WTC11 (cell line): Measurements from ENCODE around the gene SOCS4. TPM values are rescaled to one million over a fixed set of nuclear protein-coding genes. Genes with fewer than 3 reads are reported as not detected.

Source experiments
- ATAC-seq: fragments of 200-7000 bp; cut with Tn5 transposase; 2 replicates; pipeline ENCODE4 v1.10.0; 2021; ENCODE audit warnings: mild to moderate bottlenecking, moderate library complexity
- CTCF ChIA-PET: fragments of 300-600 bp; sonication (Branson Sonifier 250); formaldehyde crosslinking; loops from one replicate; lab custom pipeline; 2021; ENCODE audit warnings: antibody characterized with exemption; lab: Charles Lee
- POLR2A ChIA-PET: fragments of 350-600 bp; sonication (Branson Sonifier 250); formaldehyde crosslinking; loops from one replicate; lab custom pipeline; 2021; ENCODE audit warnings: antibody characterized with exemption; lab: Charles Lee
- DNase-seq: peaks from one replicate; pipeline ENCODE4 v3.0.0; 2021; ENCODE audit warnings: low spot score
- H3K27ac Mint-ChIP-seq: 2 replicates; pipeline ENCODE4 v1.8.0; 2021; ENCODE audit warnings: mixed read lengths
- H3K27me3 Mint-ChIP-seq: 2 replicates; pipeline ENCODE4 v1.8.0; 2021; ENCODE audit warnings: low read depth, mild to moderate bottlenecking, moderate library complexity, mixed read lengths
- H3K36me3 Mint-ChIP-seq: 2 replicates; pipeline ENCODE4 v1.8.0; 2021; ENCODE audit warnings: mixed read lengths
- H3K4me1 Mint-ChIP-seq: 2 replicates; pipeline ENCODE4 v1.8.0; 2022; ENCODE audit warnings: mixed read lengths
- H3K4me3 Mint-ChIP-seq: 2 replicates; pipeline ENCODE4 v1.8.0; 2021; ENCODE audit warnings: mild to moderate bottlenecking, moderate library complexity, mixed read lengths
- H3K9me3 Mint-ChIP-seq: 2 replicates; pipeline ENCODE4 v1.8.0; 2021; ENCODE audit warnings: mixed read lengths
- AR ChIP-seq: fragments of 250-450 bp; sonication (Bioruptor Pico); IDR thresholded peaks from 2 replicates; pipeline ENCODE4 v1.9.0; 2021; ENCODE audit warnings: mild to moderate bottlenecking
- EMX1 ChIP-seq: fragments of 250-450 bp; sonication (Bioruptor Pico); IDR thresholded peaks from 2 replicates; pipeline ENCODE4 v1.8.0; 2021; ENCODE audit warnings: mild to moderate bottlenecking
- GABPB1 ChIP-seq: sonication (generic); formaldehyde crosslinking; IDR thresholded peaks from 2 replicates; pipeline ENCODE4 v1.8.1; 2023; ENCODE audit warnings: mild to moderate bottlenecking, missing genetic modification reagents
- JUN ChIP-seq: sonication (generic); formaldehyde crosslinking; IDR thresholded peaks from 2 replicates; pipeline ENCODE4 v1.8.0; 2023; ENCODE audit warnings: mild to moderate bottlenecking, missing genetic modification reagents
- MXD4 ChIP-seq: fragments of 250-450 bp; sonication (Bioruptor Pico); IDR thresholded peaks from 2 replicates; pipeline ENCODE4 v1.8.0; 2021; ENCODE audit warnings: mild to moderate bottlenecking, moderate library complexity, borderline replicate concordance
- NR3C1 ChIP-seq: sonication (generic); formaldehyde crosslinking; conservative IDR thresholded peaks from 2 replicates; pipeline ENCODE4 v1.8.1; 2023; ENCODE audit warnings: low read depth, mild to moderate bottlenecking, missing genetic modification reagents
- TEAD4 ChIP-seq: sonication (generic); formaldehyde crosslinking; IDR thresholded peaks from 2 replicates; pipeline ENCODE4 v1.8.0; 2022; ENCODE audit warnings: mild to moderate bottlenecking, missing genetic modification reagents
- USF2 ChIP-seq: sonication (generic); formaldehyde crosslinking; IDR thresholded peaks from 2 replicates; pipeline ENCODE4 v1.8.1; 2023; ENCODE audit warnings: mild to moderate bottlenecking, missing genetic modification reagents, moderate library complexity
- ZNF219 ChIP-seq: sonication (generic); formaldehyde crosslinking; IDR thresholded peaks from 2 replicates; pipeline ENCODE4 v1.8.0; 2023; ENCODE audit warnings: missing genetic modification reagents, mild to moderate bottlenecking, borderline replicate concordance
- ZNF423 ChIP-seq: fragments of 250-450 bp; sonication (Bioruptor Pico); IDR thresholded peaks from 2 replicates; pipeline ENCODE4 v2.1.2; 2022; ENCODE audit warnings: mild to moderate bottlenecking, moderate library complexity
- total RNA-seq: library from RNA; stranded (reverse); gene quantifications from 3 replicates; pipeline ENCODE4 v1.2.3, GENCODE V29; 2021
- TF ChIP-seq, protein P1 (sequence below): sonication (generic); formaldehyde crosslinking; IDR thresholded peaks from 2 replicates; pipeline ENCODE4 v1.8.0; 2023; ENCODE audit warnings: mild to moderate bottlenecking, missing genetic modification reagents
- TF ChIP-seq, protein P2 (sequence below): sonication (generic); formaldehyde crosslinking; IDR thresholded peaks from 2 replicates; pipeline ENCODE4 v1.8.1; 2023; ENCODE audit warnings: mild to moderate bottlenecking, missing genetic modification reagents
- TF ChIP-seq, protein P3 (sequence below): sonication (generic); formaldehyde crosslinking; conservative IDR thresholded peaks from 2 replicates; pipeline ENCODE4 v1.8.1; 2023; ENCODE audit warnings: mild to moderate bottlenecking, low read depth, missing genetic modification reagents, moderate library complexity
- TF ChIP-seq, protein P4 (sequence below): sonication (generic); formaldehyde crosslinking; IDR thresholded peaks from 2 replicates; pipeline ENCODE4 v1.8.0; 2023; ENCODE audit warnings: missing genetic modification reagents, mild to moderate bottlenecking, borderline replicate concordance

SOCS4 gene
- total RNA-seq, 1 experiment from 2014 or later, result 21.3 TPM

GRCh38 chr14:55047301-55048053 is 20.4 kb downstream of the SOCS4 start:
- Mint-ChIP-seq H3K27me3 (peaks cover 15% of the 10 kb centered on the region), H3K4me1 (peaks cover 8% of the 10 kb centered on the region), H3K4me3 (no peak overlapping the region), H3K27ac (no peak overlapping the region), H3K36me3 (peaks cover 16% of the 10 kb centered on the region), H3K9me3 (no peaks in the 10 kb centered on the region)
- ChIA-PET CTCF (interaction anchor here (0.9 to 1.7 kb wide), 2 partner anchors 42 to 90 kb away, joined by 3 to 4 read pairs; no protein-coding TSS in a partner anchor), POLR2A (interaction anchor here (1.1 kb wide), 1 partner anchor 21 kb away, joined by 3 read pairs; the partner anchor contains the start of genes SOCS4 and WDHD1)
- ATAC-seq (no peak), DNase-seq (no peak)
- TF ChIP-seq, protein P1, sequence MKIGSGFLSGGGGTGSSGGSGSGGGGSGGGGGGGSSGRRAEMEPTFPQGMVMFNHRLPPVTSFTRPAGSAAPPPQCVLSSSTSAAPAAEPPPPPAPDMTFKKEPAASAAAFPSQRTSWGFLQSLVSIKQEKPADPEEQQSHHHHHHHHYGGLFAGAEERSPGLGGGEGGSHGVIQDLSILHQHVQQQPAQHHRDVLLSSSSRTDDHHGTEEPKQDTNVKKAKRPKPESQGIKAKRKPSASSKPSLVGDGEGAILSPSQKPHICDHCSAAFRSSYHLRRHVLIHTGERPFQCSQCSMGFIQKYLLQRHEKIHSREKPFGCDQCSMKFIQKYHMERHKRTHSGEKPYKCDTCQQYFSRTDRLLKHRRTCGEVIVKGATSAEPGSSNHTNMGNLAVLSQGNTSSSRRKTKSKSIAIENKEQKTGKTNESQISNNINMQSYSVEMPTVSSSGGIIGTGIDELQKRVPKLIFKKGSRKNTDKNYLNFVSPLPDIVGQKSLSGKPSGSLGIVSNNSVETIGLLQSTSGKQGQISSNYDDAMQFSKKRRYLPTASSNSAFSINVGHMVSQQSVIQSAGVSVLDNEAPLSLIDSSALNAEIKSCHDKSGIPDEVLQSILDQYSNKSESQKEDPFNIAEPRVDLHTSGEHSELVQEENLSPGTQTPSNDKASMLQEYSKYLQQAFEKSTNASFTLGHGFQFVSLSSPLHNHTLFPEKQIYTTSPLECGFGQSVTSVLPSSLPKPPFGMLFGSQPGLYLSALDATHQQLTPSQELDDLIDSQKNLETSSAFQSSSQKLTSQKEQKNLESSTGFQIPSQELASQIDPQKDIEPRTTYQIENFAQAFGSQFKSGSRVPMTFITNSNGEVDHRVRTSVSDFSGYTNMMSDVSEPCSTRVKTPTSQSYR (CRISPR knock-in tag), result no peak
- TF ChIP-seq, protein P2, sequence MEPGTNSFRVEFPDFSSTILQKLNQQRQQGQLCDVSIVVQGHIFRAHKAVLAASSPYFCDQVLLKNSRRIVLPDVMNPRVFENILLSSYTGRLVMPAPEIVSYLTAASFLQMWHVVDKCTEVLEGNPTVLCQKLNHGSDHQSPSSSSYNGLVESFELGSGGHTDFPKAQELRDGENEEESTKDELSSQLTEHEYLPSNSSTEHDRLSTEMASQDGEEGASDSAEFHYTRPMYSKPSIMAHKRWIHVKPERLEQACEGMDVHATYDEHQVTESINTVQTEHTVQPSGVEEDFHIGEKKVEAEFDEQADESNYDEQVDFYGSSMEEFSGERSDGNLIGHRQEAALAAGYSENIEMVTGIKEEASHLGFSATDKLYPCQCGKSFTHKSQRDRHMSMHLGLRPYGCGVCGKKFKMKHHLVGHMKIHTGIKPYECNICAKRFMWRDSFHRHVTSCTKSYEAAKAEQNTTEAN (CRISPR knock-in tag), result no peak
- TF ChIP-seq TEAD4 (CRISPR knock-in tag) (no peak), ZNF219 (CRISPR knock-in tag) (no peak), JUN (no peak), EMX1 (CRISPR knock-in tag) (no peak), GABPB1 (no peak), MXD4 (CRISPR knock-in tag) (no peak), AR (no peak), USF2 (CRISPR knock-in tag) (no peak), NR3C1 (CRISPR knock-in tag) (no peak), ZNF423 (no peak)
- TF ChIP-seq, protein P3, sequence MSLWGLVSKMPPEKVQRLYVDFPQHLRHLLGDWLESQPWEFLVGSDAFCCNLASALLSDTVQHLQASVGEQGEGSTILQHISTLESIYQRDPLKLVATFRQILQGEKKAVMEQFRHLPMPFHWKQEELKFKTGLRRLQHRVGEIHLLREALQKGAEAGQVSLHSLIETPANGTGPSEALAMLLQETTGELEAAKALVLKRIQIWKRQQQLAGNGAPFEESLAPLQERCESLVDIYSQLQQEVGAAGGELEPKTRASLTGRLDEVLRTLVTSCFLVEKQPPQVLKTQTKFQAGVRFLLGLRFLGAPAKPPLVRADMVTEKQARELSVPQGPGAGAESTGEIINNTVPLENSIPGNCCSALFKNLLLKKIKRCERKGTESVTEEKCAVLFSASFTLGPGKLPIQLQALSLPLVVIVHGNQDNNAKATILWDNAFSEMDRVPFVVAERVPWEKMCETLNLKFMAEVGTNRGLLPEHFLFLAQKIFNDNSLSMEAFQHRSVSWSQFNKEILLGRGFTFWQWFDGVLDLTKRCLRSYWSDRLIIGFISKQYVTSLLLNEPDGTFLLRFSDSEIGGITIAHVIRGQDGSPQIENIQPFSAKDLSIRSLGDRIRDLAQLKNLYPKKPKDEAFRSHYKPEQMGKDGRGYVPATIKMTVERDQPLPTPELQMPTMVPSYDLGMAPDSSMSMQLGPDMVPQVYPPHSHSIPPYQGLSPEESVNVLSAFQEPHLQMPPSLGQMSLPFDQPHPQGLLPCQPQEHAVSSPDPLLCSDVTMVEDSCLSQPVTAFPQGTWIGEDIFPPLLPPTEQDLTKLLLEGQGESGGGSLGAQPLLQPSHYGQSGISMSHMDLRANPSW (CRISPR knock-in tag), result no peak
- TF ChIP-seq, protein P4, sequence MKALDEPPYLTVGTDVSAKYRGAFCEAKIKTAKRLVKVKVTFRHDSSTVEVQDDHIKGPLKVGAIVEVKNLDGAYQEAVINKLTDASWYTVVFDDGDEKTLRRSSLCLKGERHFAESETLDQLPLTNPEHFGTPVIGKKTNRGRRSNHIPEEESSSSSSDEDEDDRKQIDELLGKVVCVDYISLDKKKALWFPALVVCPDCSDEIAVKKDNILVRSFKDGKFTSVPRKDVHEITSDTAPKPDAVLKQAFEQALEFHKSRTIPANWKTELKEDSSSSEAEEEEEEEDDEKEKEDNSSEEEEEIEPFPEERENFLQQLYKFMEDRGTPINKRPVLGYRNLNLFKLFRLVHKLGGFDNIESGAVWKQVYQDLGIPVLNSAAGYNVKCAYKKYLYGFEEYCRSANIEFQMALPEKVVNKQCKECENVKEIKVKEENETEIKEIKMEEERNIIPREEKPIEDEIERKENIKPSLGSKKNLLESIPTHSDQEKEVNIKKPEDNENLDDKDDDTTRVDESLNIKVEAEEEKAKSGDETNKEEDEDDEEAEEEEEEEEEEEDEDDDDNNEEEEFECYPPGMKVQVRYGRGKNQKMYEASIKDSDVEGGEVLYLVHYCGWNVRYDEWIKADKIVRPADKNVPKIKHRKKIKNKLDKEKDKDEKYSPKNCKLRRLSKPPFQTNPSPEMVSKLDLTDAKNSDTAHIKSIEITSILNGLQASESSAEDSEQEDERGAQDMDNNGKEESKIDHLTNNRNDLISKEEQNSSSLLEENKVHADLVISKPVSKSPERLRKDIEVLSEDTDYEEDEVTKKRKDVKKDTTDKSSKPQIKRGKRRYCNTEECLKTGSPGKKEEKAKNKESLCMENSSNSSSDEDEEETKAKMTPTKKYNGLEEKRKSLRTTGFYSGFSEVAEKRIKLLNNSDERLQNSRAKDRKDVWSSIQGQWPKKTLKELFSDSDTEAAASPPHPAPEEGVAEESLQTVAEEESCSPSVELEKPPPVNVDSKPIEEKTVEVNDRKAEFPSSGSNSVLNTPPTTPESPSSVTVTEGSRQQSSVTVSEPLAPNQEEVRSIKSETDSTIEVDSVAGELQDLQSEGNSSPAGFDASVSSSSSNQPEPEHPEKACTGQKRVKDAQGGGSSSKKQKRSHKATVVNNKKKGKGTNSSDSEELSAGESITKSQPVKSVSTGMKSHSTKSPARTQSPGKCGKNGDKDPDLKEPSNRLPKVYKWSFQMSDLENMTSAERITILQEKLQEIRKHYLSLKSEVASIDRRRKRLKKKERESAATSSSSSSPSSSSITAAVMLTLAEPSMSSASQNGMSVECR (CRISPR knock-in tag), result no peak
